ENCODE results near the gene SDS.

- no peak for TF ChIP-seq CTCF (IDR thresholded peaks at IDR 0.05)
- TF ChIP-seq POLR2A (IDR thresholded peaks at IDR 0.05): no peak
Observed at GRCh38 chr12:113364698-113365097, 39.0 kb downstream of the SDS start.

Data from ovary (tissue), 3 donors.